SK-N-DZ (cell line): ENCODE results near the gene COL28A1.
"Not testable (repeated sequence)": the region's sequence is repeated elsewhere in the genome, so short reads cannot be mapped to it uniquely, and the experiment has no call there.

Experiments
- DNase-seq: peaks from one replicate; pipeline ENCODE4 v3.0.0-alpha.2; 2015; ENCODE audit warnings: low spot score

COL28A1 gene

GRCh38 chr7:7519528-7519927 is 16.1 kb downstream of the COL28A1 start:
- DNase-seq, result no peak

GRCh38 chr7:7519056-7519455 is 16.6 kb downstream of the COL28A1 start:
- peak; percentile 16 for DNase-seq

- no peak for DNase-seq
These were observed 17.9 kb downstream of the COL28A1 start for GRCh38 chr7:7517754-7518153.

- DNase-seq, result no peak
These were observed 19.0 kb downstream of the COL28A1 start for GRCh38 chr7:7516662-7517061.

GRCh38 chr7:7516156-7516555 is 19.5 kb downstream of the COL28A1 start:
- no peak for DNase-seq

- DNase-seq, result peak; percentile 30
These were observed 22.6 kb downstream of the COL28A1 start for GRCh38 chr7:7512861-7513597.

- DNase-seq, result no peak
These were observed 24.9 kb downstream of the COL28A1 start for GRCh38 chr7:7510794-7511193.

GRCh38 chr7:7505915-7506314 is 29.8 kb downstream of the COL28A1 start:
- no peak for DNase-seq

- DNase-seq, result no peak
These were observed 30.6 kb downstream of the COL28A1 start for GRCh38 chr7:7504910-7505704.

GRCh38 chr7:7499892-7500291 is 35.8 kb downstream of the COL28A1 start:
- no peak for DNase-seq

- DNase-seq, result no peak
These were observed 36.8 kb downstream of the COL28A1 start for GRCh38 chr7:7498856-7499255.

GRCh38 chr7:7496311-7496710 is 39.4 kb downstream of the COL28A1 start:
- DNase-seq, result no peak

GRCh38 chr7:7495171-7495570 is 40.5 kb downstream of the COL28A1 start:
- no peak for DNase-seq

- peak; percentile 91 for DNase-seq
These were observed 44.6 kb downstream of the COL28A1 start for GRCh38 chr7:7491044-7491443.

GRCh38 chr7:7490003-7490402 is 45.7 kb downstream of the COL28A1 start:
- no peak for DNase-seq

GRCh38 chr7:7489546-7489945 is 46.1 kb downstream of the COL28A1 start:
- no peak for DNase-seq

- DNase-seq, result no peak
These were observed 49.3 kb downstream of the COL28A1 start for GRCh38 chr7:7486362-7486761.

- DNase-seq, result no peak
These were observed 51.6 kb downstream of the COL28A1 start for GRCh38 chr7:7484072-7484471.

GRCh38 chr7:7481802-7482201 is 53.9 kb downstream of the COL28A1 start:
- DNase-seq, result no peak

GRCh38 chr7:7479275-7479805 is 56.3 kb downstream of the COL28A1 start:
- no peak for DNase-seq

GRCh38 chr7:7478569-7478968 is 57.1 kb downstream of the COL28A1 start:
- DNase-seq, result no peak

- DNase-seq, result not testable (repeated sequence)
These were observed 58.0 kb downstream of the COL28A1 start for GRCh38 chr7:7477641-7478040.

GRCh38 chr7:7476381-7476780 is 59.3 kb downstream of the COL28A1 start:
- no peak for DNase-seq
